CD4-positive, alpha-beta memory T cell (primary cell): ENCODE data around the gene ENPP1. TPM values are rescaled to one million over a fixed set of nuclear protein-coding genes. Genes with fewer than 3 reads are reported as not detected.

ENCODE experiments used
- CTCF ChIA-PET: fragments of 350-600 bp; sonication (Branson Sonifier 250); formaldehyde crosslinking; loops from one replicate; lab custom pipeline; 2021; ENCODE audit warnings: inconsistent platforms; ENCODE audit not compliant: partially characterized antibody; lab: Charles Lee
- POLR2A ChIA-PET: fragments of 350-600 bp; sonication (Branson Sonifier 250); formaldehyde crosslinking; loops from one replicate; lab custom pipeline; 2021; ENCODE audit not compliant: partially characterized antibody; lab: Charles Lee
- DNase-seq, 5 donors: peaks; one replicate each; pipeline versions ENCODE4 v3.0.0 to v3.0.0-alpha.2; 2020 to 2022; ENCODE audit warnings: mixed read lengths in 1 of 5
- H3K27ac ChIP-seq: one replicate; pipeline ENCODE4 v1.7.0; 2013; ENCODE audit warnings: low read depth, low read length
- H3K27me3 ChIP-seq: 2 replicates; pipeline ENCODE4 v1.7.0; 2013; ENCODE audit warnings: mild to moderate bottlenecking, low read length, moderate library complexity; ENCODE audit not compliant: insufficient read depth
- H3K36me3 ChIP-seq: 2 replicates; pipeline ENCODE4 v1.7.0; 2013; ENCODE audit warnings: mild to moderate bottlenecking, low read length, moderate library complexity; ENCODE audit not compliant: insufficient read depth
- H3K4me1 ChIP-seq: 2 replicates; pipeline ENCODE4 v1.7.0; 2013; ENCODE audit warnings: mild to moderate bottlenecking, low read length, moderate library complexity; ENCODE audit not compliant: insufficient read depth
- H3K4me3 ChIP-seq, 2 donors: one replicate each; pipeline ENCODE4 v1.7.0; 2013; ENCODE audit warnings: low read length in 2 of 2, mild to moderate bottlenecking in 1 of 2
- H3K9me3 ChIP-seq, 2 donors: one replicate each; pipeline ENCODE4 v1.7.0; 2013; ENCODE audit warnings: low read length in 2 of 2, control low read depth in 1 of 2; ENCODE audit not compliant: control insufficient read depth in 1 of 2
- H3K27ac Mint-ChIP-seq, 7 donors: one replicate each; pipeline ENCODE4 v1.8.0; 2020 to 2021; ENCODE audit warnings: mixed read lengths in 7 of 7, mild to moderate bottlenecking in 6 of 7, inconsistent platforms in 3 of 7, moderate library complexity in 3 of 7
- H3K27me3 Mint-ChIP-seq, 2 donors: one replicate each; pipeline ENCODE4 v1.8.0; 2020 to 2021; ENCODE audit warnings: mixed read lengths in 2 of 2
- H3K36me3 Mint-ChIP-seq, 2 donors: one replicate each; pipeline ENCODE4 v1.8.0; 2020 to 2021; ENCODE audit warnings: mixed read lengths in 2 of 2, inconsistent platforms in 1 of 2, mild to moderate bottlenecking in 1 of 2
- H3K4me1 Mint-ChIP-seq, 4 donors: one replicate each; pipeline ENCODE4 v1.8.0; 2020 to 2021; ENCODE audit warnings: mixed read lengths in 4 of 4, mild to moderate bottlenecking in 1 of 4
- H3K4me3 Mint-ChIP-seq, 8 donors: one replicate each; pipeline ENCODE4 v1.8.0; 2020 to 2021; ENCODE audit warnings: mixed read lengths in 8 of 8, mild to moderate bottlenecking in 7 of 8, moderate library complexity in 6 of 8, inconsistent platforms in 3 of 8
- H3K9me3 Mint-ChIP-seq, 8 donors: one replicate each; pipeline ENCODE4 v1.8.0; 2020 to 2021; ENCODE audit warnings: mixed read lengths in 8 of 8, mild to moderate bottlenecking in 5 of 8, inconsistent platforms in 3 of 8, moderate library complexity in 1 of 8
- intact Hi-C: fragments of 100-400 bp; cut with micrococcal nuclease; formaldehyde crosslinking; loops from one replicate; pipeline ENCODE4 v1.15.1; 2023
- polyA plus RNA-seq, 2 donors: library from polyadenylated mRNA; unstranded; fragments of 300-500 nt; fragmentation: Illumina TruSeq; gene quantifications; one replicate each; pipeline ENCODE4 v1.2.3, GENCODE V29; 2021
- total RNA-seq, 2 experiments: library from RNA; stranded (reverse); gene quantifications; one replicate each; pipeline ENCODE4 v1.2.3, GENCODE V29; 2021

ENPP1 gene
- total and polyA plus RNA-seq, 4 experiments from 2014 or later, result 0.03 to 0.52 (median 0.11) TPM; not detected in 1

GRCh38 chr6:131784561-131784960, 23.3 kb upstream of the ENPP1 start:
- Histone ChIP-seq H3K4me3 (no peak overlapping the region), H3K36me3 (no peaks in the 10 kb centered on the region), H3K27me3 (no peaks in the 10 kb centered on the region), H3K9me3 (no peaks in the 10 kb centered on the region), H3K4me1 (no peaks in the 10 kb centered on the region), H3K27ac (no peak overlapping the region)
- ChIA-PET POLR2A (no interaction called here), CTCF (interaction anchor here (1.5 kb wide), 1 partner anchor 123 kb away, joined by 4 read pairs; no protein-coding TSS in a partner anchor)
- peaks cover 0 to 2% (median 0%) of the 10 kb centered on the region in 8 donors for H3K9me3 Mint-ChIP-seq
- no peaks in the 10 kb centered on the region for H3K36me3 Mint-ChIP-seq
- H3K27me3 Mint-ChIP-seq, result peaks cover 0 to 4% of the 10 kb centered on the region in 2 donors
- intact Hi-C loops, result no loop called here
- H3K27ac Mint-ChIP-seq, result no peak overlapping the region
- no peak for DNase-seq
- peaks cover 0 to 6% (median 5%) of the 10 kb centered on the region in 4 donors for H3K4me1 Mint-ChIP-seq
- no peak overlapping the region for H3K4me3 Mint-ChIP-seq

GRCh38 chr6:131787079-131787478, 20.7 kb upstream of the ENPP1 start:
- Mint-ChIP-seq H3K9me3 (peaks cover 0 to 2% (median 0%) of the 10 kb centered on the region in 8 donors), H3K27ac (no peak overlapping the region), H3K4me1 (peaks cover 0 to 8% (median 6%) of the 10 kb centered on the region in 4 donors), H3K36me3 (no peaks in the 10 kb centered on the region), H3K27me3 (peaks cover 0 to 3% of the 10 kb centered on the region in 2 donors), H3K4me3 (no peak overlapping the region)
- intact Hi-C loops, result no loop called here
- ChIA-PET POLR2A (no interaction called here), CTCF (no interaction called here)
- Histone ChIP-seq H3K9me3 (no peaks in the 10 kb centered on the region), H3K36me3 (no peaks in the 10 kb centered on the region), H3K27me3 (no peaks in the 10 kb centered on the region), H3K4me1 (no peaks in the 10 kb centered on the region), H3K4me3 (no peak overlapping the region), H3K27ac (no peak overlapping the region)
- DNase-seq, result no peak

GRCh38 chr6:131787766-131788712, 19.8 kb upstream of the ENPP1 start:
- no peak overlapping the region for H3K4me3 Mint-ChIP-seq
- CTCF ChIA-PET, result interaction anchor here (1.0 kb wide), 1 partner anchor 122 kb away, joined by 3 read pairs; no protein-coding TSS in a partner anchor
- intact Hi-C loops, result no loop called here

GRCh38 chr6:131789219-131789618, 18.6 kb upstream of the ENPP1 start:
- Mint-ChIP-seq H3K27me3 (peaks cover 0 to 2% of the 10 kb centered on the region in 2 donors), H3K27ac (no peak overlapping the region), H3K9me3 (peaks cover 0 to 2% (median 0%) of the 10 kb centered on the region in 8 donors), H3K4me3 (no peak overlapping the region), H3K36me3 (no peaks in the 10 kb centered on the region), H3K4me1 (peaks cover 0 to 8% (median 6%) of the 10 kb centered on the region in 4 donors)
- H3K4me3 ChIP-seq, result no peak overlapping the region
- POLR2A ChIA-PET, result no interaction called here
- no peaks in the 10 kb centered on the region for H3K27me3 ChIP-seq
- DNase-seq, result no peak
- H3K27ac ChIP-seq, result no peak overlapping the region
- no peaks in the 10 kb centered on the region for H3K9me3 ChIP-seq
- H3K4me1 ChIP-seq, result no peaks in the 10 kb centered on the region
- CTCF ChIA-PET, result no interaction called here
- intact Hi-C loops, result no loop called here
- no peaks in the 10 kb centered on the region for H3K36me3 ChIP-seq

More at GRCh38 chr6:131787766-131788712, 19.8 kb upstream of the ENPP1 start:
- H3K4me3 ChIP-seq, result no peak overlapping the region
- H3K27me3 Mint-ChIP-seq, result peaks cover 0 to 3% of the 10 kb centered on the region in 2 donors
- H3K27ac ChIP-seq, result no peak overlapping the region
- no peaks in the 10 kb centered on the region for H3K36me3 ChIP-seq
- H3K4me1 Mint-ChIP-seq, result peaks cover 0 to 8% (median 6%) of the 10 kb centered on the region in 4 donors
- POLR2A ChIA-PET, result no interaction called here
- no peaks in the 10 kb centered on the region for H3K9me3 ChIP-seq
- no peak for DNase-seq
- H3K27me3 ChIP-seq, result no peaks in the 10 kb centered on the region
- H3K9me3 Mint-ChIP-seq, result peaks cover 0 to 2% (median 0%) of the 10 kb centered on the region in 8 donors
- H3K36me3 Mint-ChIP-seq, result no peaks in the 10 kb centered on the region
- H3K27ac Mint-ChIP-seq, result no peak overlapping the region
- no peaks in the 10 kb centered on the region for H3K4me1 ChIP-seq

GRCh38 chr6:131791476-131791875, 16.3 kb upstream of the ENPP1 start:
- H3K36me3 Mint-ChIP-seq, result no peaks in the 10 kb centered on the region
- peaks cover 0 to 2% of the 10 kb centered on the region in 2 donors for H3K27me3 Mint-ChIP-seq
- intact Hi-C loops, result no loop called here
- H3K4me1 Mint-ChIP-seq, result peaks cover 0 to 8% (median 6%) of the 10 kb centered on the region in 4 donors
- ChIA-PET POLR2A (no interaction called here), CTCF (no interaction called here)
- no peaks in the 10 kb centered on the region for H3K9me3 Mint-ChIP-seq
- no peaks in the 10 kb centered on the region for H3K4me1 ChIP-seq
- H3K27ac Mint-ChIP-seq, result no peak overlapping the region
- H3K27me3 ChIP-seq, result no peaks in the 10 kb centered on the region
- no peak for DNase-seq
- H3K4me3 Mint-ChIP-seq, result no peak overlapping the region
- no peak overlapping the region for H3K27ac ChIP-seq
- no peaks in the 10 kb centered on the region for H3K9me3 ChIP-seq
- H3K4me3 ChIP-seq, result no peak overlapping the region
- no peaks in the 10 kb centered on the region for H3K36me3 ChIP-seq

GRCh38 chr6:131792091-131792496, 15.7 kb upstream of the ENPP1 start:
- Mint-ChIP-seq H3K36me3 (no peaks in the 10 kb centered on the region), H3K4me3 (no peak overlapping the region), H3K4me1 (peaks cover 0 to 8% (median 6%) of the 10 kb centered on the region in 4 donors), H3K9me3 (no peaks in the 10 kb centered on the region), H3K27ac (no peak overlapping the region), H3K27me3 (peaks cover 0 to 2% of the 10 kb centered on the region in 2 donors)
- no peak overlapping the region for H3K27ac ChIP-seq
- DNase-seq, result no peak
- H3K9me3 ChIP-seq, result no peaks in the 10 kb centered on the region
- CTCF ChIA-PET, result no interaction called here
- no peak overlapping the region for H3K4me3 ChIP-seq
- no peaks in the 10 kb centered on the region for H3K36me3 ChIP-seq
- intact Hi-C loops, result no loop called here
- H3K4me1 ChIP-seq, result no peaks in the 10 kb centered on the region
- POLR2A ChIA-PET, result no interaction called here
- H3K27me3 ChIP-seq, result no peaks in the 10 kb centered on the region

GRCh38 chr6:131795366-131795765, 12.5 kb upstream of the ENPP1 start:
- no peak for DNase-seq
- intact Hi-C loops, result no loop called here
- CTCF ChIA-PET, result no interaction called here
- no peaks in the 10 kb centered on the region for H3K4me1 ChIP-seq
- H3K4me3 ChIP-seq, result no peak overlapping the region
- Mint-ChIP-seq H3K27ac (no peak overlapping the region), H3K9me3 (peaks cover 0 to 9% (median 2%) of the 10 kb centered on the region in 8 donors), H3K4me1 (no peaks in the 10 kb centered on the region), H3K36me3 (no peaks in the 10 kb centered on the region), H3K4me3 (no peak overlapping the region), H3K27me3 (peaks cover 0 to 5% of the 10 kb centered on the region in 2 donors)
- no peaks in the 10 kb centered on the region for H3K27me3 ChIP-seq
- POLR2A ChIA-PET, result no interaction called here
- H3K36me3 ChIP-seq, result no peaks in the 10 kb centered on the region
- no peaks in the 10 kb centered on the region for H3K9me3 ChIP-seq
- no peak overlapping the region for H3K27ac ChIP-seq
